Kidney capillary endothelial cell (primary cell): ENCODE results near the gene COL27A1.

ENCODE experiments used
- DNase-seq: peaks from one replicate; pipeline ENCODE4 v3.0.0-alpha.2; 2018; ENCODE audit warnings: low spot score

COL27A1 gene

DNA sequence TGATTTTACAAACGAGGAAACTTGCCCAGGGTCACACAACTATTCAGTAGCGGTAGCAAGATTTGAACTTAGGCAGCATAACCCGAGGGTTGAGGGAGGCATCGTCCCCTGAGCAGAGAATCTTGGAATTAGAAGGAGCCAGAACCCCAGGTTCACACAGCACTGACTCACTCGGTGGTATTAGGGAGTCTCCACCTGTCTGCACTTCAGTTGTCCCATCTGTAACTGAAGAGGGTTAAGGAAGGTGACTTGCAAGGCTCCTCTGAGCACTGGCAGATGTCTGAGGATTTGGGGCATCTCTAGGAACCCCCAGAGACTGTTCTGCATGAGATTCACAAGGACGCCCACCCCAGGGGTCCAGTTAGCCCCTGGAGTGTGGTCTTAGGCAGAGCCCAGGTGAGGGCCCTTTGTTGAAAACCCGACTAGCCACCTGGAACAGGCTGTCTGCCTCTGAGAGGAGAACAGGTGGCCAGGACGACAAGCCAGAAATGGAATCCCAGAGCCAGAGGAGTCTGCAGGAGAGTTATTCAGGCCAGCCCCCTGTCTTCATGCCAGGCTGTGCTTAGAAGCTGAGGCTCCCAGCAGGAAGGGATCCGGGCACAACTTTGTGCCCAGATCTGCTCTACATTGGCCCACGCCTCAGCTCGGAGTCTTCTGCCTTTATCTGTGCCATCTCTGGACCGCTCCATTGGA lies 117.5 kb downstream of the COL27A1 start:
- no peak for DNase-seq

DNA sequence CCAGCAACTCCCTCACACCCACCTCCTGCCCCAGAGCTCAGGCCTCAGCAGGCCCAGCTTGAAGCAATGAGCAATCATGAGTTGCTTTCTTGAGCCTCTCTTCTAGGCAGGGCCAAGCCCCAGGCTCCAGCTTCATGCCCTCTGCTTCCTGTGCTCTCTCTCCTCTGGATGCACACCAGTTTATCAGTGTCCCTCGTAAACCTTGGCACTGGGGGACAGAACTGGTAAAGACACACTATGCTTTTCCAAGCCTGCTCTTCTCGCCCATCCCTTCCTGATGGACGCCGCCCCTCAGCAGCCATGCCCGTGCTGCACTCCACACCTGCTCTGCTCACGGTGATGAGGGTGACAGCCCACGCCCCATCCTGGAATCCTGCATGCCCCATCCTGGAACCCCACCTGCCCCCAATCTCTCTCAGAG lies 118.1 kb downstream of the COL27A1 start:
- no peak for DNase-seq

DNA sequence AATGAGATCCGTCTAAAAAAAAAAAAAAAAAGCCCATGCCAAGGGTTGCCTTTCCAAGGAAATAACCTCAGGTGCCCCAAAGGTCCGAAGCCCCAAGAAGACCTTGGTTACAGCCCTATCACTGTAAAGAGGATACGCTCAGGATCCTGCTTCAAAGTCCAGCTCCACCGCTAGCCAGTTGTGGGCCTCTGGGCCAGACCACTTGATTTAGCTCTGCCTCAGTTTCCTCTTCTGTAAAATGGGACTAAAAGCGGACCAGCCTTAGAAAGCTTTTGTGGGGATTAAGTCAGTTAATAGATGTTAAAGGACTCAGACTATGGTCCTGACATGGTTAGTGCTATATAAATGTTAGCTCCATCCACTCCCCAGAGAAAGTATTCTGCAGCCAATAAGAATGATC lies 118.9 kb downstream of the COL27A1 start:
- DNase-seq, result no peak

DNA sequence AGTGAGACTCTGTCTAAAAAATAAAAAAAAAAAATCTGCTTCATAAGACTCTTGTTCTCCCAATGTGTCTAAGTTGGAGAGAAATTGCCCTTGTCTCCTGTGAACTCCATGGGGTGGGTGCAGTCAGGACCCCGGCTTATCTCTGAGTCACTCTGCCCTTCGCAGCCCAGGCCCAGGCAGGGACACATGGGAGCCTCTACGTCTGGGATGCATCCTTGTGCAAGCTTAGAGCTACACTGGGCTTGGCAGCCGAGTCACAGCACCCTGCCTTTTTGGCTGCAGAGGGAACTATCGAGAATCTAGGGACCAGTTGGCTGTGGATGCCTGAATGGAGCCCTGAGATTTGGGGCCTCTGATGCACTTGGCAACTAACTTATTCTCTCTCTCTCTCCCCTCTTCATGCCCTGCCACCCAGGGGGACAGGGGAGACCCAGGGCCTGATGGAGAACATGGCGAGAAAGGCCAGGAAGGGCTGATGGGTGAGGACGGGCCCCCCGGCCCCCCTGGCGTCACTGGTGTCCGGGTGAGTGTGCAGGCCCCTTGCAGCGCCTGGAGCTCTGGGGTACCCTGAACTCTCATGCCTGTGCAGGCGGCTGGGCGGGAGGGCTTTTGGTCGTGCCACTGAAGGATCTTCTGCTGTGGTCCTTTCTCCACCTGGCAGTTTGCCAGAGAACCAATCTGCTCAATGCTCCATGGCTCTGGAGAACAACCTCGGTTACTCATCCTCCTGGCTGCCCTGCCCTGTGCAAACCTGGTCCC lies 120.1 kb downstream of the COL27A1 start:
- DNase-seq, result no peak

DNA sequence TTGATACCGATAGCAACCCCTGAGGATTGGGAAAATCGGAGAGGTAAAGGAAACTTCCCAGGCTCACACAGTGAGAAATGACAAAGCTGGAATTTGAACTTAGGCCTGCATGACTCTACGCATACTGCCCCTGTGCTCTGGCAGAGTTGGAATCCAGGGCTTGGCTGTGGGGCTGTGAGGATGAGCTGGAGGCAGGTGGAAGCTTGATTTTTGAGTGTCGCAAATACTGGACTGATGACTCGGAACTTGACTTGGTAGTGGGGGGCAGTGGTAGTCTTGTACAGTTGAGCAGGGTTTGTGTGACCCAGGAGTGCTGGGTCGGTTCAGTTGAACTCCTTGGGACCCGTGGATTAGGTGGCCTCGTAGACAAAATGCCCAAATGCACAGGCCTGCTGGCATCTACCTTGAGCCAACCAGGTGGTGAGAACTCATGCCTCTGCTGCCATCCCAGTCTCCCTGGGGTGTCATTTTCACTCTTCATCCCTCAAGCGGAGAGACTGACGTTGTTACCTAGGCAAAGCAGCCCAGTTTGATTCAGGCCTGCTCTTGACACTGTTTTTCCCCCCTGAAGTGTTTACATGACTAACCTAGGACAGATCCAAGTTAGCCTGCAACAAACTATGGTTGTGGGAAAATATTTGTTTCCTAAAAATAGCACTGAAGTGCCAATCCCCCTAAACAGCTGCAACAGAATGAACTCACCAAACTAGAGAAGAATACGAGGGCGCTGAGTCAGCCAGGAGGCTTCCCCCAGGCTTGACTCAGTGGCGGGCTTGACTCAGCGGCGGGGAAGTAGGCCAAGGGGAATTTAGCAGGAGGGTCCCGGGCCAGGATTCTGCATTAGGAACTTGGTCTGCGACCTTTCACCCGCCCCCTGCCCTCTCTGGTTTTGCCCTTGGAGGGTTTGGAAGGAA lies 121.8 kb downstream of the COL27A1 start:
- DNase-seq, result peak; percentile 50

DNA sequence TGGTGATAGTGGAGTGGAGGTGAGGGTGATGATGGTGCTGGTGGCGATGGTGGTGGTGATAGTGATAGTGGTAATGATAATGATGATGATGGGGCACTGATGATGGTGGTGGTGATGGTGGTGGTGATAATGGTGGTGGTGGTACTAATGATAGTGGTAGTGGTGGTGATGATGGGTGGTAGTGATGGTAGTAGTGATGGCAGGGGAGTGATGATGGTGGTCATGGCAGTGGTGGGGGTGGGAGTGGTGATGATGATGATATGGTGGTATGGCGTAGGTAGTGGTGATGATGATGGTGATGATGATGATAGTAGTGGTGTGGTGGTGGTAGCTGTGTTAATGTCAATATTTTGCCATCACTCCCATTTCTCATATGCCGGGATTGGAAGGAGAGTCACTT lies 123.0 kb downstream of the COL27A1 start:
- no peak for DNase-seq

DNA sequence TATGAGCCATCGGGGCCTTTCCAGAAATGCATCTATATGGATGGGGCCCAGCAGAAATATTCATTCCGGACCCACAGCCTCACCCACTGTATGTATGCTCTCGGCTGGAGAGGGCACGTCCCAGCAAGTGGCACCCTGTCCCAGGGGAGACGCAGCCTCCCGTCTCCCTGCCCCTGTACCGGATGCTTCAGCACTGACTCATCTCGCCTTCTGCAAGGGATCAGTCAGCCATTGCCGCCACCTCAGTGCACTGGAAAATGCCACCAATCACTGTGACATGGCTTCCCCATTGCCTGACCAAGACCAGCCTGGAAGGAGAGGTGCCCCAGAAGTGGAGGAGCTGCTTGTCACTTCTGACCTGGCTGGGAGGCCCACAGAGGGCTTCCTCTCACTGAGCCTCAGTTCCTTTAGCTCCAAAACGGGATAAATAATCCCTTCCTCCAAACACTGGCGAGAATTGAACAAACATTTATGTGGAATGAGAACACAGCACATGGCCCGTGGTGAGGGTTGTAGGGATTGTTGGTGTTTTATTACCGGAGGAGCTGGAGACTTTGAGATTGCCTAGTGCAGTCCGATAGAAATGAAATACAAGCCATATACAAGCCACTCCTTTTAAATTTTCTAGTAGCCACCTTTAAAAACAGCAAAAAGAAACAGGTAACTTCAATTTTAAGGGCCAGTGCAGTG lies 123.7 kb downstream of the COL27A1 start:
- no peak for DNase-seq

DNA sequence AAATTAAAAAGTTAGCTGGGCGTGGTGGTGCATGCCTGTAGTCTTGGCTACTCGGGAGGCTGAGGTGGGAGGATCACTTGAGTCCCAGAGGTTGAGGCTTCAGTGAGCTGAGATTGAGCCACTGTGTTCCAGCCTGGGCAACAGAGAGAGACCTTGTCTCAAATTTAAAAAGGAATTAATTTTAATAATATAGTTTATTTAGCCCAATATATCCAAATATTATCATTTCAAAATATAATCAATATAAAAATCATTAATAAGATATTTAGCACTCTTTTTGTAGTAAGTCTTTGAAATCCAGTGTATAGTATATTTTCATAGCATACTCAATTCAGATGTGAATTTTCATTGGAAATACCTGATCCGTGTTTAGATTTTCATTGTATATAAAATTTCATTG lies 124.4 kb downstream of the COL27A1 start:
- DNase-seq, result no peak

DNA sequence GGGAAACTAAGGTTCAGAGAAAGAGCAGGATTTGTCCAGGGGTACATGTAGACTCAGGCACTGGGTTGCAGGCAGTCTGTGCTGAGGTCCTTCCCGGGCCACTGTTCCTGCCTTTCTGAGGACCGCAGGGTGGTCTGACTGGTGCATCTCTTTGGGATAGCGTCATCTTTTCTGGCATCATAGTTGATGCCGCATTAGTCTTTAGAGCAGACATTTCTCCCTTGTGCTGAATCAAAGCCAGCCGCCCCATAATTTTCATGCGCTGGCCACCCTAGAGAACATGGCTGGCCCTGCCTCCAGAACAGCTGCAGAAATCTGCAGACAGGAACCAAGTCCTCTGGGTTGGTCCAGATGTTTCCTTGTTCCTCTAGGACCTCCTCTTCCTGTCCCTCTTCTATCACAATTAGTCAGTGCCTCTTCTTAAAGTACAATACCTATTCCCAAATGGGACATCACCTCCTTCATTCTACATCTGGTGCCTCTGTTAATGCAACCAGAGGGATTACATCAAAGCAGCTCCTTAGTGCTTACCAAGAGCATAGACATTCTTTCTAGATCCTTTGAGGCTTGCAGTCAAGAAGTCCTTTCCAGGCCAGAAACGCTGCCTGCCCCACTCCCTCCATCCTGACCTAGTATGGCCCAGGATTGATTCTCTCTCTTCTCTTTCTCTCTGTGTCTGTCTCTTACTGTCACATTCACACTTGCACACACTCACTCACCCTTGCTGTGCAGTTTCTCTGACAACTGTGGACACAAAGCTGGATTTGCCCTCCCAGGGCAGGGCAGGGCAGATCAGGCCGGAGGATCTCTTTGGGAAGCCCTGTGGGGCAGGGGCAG lies 125.5 kb downstream of the COL27A1 start:
- peak; percentile 47 for DNase-seq

DNA sequence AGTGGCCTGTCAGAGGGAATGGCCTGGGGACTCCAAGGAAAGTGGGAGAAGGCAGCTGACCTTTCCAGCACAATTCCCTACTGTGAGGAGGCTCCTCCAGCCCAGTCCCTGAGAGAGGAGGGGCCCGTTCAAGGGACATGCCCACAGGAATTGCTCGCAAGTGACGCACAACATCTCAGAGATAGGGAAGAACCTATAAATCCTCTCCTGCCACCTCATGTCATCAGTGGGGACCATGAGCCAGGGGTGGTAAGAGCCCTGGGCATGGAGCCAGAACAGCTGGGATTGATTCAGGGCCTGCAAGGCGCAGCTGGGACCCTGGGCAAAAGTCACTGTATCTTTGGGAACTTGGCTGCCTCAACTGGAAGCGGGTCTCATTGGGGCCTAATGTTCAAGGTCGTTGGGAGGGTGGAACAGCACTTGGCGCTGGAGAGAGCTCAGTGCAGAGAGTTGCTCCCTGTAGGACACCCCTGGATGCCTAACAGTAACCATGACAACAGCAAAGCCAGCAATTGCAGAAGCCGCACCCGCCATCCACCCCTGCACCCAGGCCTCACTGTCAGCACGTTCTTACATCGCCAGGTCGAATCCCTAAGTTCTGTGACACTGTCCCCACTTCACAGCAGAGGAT lies 126.3 kb downstream of the COL27A1 start:
- no peak for DNase-seq

DNA sequence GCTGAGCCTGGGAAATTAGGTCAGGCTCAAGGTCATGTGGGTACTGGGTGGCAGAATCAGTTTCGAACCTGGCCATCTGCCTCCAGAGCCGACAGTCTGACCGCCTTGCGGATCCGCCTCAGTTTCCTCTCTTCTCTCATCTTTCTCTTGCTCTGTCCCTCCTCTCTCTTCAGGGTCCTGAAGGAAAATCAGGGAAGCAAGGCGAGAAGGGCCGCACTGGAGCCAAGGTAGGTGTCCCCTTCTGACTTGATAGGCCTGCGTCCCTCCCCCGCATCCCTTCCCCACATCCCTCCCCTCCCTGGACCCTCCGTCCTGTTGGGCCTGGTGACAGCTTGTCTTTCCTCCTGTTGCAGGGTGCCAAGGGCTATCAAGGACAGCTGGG lies 126.8 kb downstream of the COL27A1 start:
- no peak for DNase-seq

DNA sequence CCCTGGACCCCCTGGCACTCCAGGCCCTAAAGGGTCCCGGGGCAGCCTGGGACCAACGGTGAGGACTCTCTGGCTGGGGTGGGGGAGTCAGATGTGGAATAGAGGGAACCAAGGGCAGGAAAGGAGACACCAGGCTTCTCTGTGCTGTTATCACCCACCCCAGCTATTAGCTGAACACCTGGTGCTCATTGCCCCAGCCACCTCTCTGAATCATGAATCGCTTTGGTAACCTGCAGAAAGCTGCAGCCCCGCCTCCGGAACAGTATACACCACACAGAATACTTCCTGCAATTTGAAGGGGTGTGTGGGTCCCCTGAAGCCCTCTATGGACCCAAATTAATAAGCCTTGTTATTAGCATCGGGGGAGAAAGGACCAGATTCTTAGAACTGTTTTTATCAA lies 127.2 kb downstream of the COL27A1 start:
- DNase-seq, result no peak

DNA sequence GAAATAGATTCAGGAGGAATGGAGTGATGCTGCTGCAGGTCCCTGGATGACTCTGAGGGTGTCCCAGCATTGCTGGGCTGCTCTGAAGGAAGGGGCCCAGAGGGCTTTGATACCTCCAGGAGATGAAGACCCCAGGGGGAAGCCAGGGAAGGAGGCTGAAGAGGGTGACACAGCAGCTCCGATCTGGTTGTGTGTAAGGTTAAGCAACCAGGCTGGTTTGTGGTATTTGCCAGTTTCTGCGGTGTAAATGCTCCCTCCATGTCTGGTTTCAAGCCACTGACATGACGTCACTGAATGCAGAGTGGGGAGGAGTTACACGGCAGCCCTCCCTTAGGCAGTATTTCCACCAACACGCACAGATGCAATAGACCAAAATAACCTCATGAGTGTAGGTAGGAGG lies 127.6 kb downstream of the COL27A1 start:
- no peak for DNase-seq

DNA sequence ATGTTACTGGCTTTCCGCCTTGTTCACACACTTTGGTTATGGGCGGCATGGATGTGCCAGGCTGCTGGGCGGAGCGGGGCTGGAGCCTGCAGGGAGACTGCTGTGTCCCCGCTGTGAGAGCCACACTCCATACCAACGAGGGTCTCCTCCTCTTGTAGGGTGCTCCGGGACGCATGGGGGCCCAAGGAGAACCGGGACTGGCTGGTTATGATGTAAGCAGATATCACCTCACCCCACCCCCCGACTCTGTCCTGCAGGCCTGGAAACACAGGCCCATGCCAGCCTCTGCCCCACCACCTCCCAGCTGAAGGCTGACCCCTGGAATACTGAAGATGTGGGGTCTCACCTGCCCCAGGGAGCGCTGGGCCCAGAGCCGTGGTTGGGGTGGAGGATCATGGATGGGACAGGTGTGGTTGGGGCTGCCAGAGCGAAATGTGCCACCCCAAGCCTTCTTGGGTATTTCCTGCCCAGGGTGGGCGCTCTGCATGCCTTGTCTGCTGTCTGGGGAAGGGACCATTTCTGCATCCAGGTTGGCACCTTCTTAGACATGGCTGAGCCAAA lies 128.3 kb downstream of the COL27A1 start:
- DNase-seq, result no peak

DNA sequence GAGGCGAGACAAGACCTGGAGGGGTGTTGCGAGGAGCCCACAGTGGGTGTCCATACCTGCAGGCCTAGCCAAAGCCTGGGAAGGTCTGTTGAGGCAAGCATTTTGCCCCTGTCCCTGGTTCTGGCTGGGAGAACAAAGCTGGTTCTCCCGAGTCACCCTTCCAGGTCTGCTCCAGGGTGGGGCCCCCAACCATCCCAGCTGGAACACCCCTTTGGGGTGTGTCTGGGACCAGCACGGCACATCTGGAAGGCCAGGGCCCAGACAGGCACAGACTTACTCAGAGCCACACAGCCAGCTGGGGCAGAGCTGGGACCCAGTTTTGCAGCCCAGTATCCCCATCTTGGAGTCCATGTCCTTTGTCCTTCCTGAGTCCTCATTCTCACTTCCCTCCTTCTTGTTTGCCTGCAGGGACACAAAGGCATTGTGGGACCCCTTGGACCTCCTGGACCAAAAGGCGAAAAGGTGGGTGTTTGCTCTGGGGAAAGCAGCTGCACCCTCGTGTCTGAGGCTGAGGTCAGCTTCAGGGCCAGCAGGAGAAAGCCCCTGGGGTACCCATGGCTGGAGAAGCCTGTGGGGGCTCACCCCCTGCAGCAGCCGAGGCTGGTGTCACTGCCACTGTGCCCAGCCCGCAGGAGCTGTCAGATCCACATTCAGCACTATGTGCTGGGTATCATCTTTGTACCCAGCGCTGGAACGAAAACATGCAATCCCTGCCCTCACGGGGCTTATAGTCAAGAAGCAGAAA lies 129.2 kb downstream of the COL27A1 start:
- DNase-seq, result no peak

DNA sequence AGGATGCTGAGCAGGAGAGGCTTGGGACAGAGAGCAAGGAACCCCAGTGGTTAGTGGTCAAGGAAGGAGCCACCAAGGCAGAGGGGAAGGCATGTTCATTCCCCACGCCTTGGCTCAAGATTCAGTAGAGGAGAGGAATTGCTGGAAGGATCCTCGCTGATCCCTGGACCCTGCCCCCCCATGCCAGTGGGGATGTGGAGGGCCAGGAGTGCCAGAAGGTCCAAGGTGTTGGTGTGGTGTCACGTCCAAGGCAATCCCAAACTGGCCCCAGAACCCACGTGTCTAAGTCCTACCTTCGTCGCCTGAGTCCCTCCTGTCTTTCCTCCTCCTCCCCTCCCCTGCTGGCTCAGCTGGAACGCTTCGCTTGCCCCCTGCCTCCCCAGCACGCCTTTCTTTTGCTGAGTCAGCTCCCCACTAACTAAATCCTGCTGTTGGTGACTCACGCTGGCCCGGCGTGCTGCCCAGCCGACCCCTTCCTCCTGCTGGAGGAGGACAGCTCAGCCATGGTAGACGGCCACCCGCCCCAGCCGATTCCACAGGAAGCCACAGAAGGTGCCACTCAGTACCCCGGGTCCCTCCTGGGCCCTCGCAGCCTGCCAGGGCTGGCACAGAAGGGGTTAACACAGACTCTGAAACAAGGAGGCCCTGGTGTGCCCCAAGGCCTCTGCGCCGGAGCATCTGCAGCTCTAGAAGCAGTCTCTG lies 130.0 kb downstream of the COL27A1 start:
- peak; percentile 63 for DNase-seq

DNA sequence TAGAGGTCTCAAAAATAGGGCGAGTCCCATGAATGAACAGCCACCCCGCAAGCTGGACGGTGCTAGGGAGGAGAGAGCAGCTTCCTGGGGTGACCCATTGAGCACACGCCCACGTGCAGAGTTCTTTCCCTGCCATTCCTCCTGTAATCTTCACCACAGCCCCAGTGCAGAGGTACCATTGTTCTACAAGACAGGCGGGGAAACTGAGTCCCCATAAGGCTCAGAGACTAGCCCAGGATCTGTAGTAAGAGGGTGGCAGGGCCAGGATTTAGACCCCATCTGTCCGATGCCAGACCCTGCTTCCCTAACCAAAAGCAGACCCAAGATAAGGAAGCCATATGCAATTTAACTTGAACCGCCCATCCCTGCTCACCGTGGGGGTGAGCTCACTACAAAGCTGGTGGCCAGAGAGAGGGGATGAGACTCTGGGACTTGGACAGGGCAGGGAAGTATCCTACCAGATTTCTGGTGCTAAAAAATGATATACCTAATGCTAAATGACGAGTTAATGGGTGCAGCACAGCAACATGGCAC lies 130.9 kb downstream of the COL27A1 start:
- no peak for DNase-seq

DNA sequence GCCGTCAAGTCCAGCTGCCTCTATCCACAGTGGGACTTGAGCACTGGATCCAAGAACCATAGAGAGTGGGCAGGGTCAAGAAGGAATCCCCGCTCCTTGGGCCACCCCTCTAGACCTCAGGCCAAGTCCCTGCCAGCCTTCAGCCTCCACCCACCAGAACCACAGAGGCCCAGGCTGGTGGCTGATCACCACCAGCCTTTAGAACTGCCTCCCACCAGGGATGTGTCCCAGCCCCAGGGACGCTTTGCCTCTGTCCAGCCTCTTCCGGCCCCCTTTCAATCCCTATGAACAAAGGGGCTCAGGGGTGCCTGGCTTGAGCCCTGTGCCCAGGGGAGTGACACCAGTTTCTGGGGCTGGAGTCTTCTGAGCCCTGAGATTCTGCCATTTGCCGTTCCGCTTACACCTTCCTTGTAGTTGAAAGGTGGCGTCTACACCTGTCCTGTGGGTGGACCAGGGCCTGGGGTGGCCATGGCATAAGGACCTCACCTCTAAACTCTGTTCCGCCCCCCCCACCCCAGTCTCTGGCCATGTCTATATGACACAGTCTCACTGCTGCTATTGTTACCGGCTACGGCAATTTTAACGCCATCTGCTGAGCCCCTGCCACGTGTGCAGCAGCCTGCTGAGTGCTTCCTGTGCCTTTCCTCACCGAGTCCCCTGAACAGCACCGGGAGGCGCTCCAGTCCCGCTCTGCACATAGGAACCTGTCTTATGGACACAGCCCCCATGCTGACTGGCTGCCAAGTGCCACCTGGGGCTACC lies 131.8 kb downstream of the COL27A1 start:
- DNase-seq, result no peak
